GM19397 (cell line): Measurements from ENCODE around the gene IL17RE.

Source experiments
- ATAC-seq: cut with Tn5 transposase; IDR thresholded peaks from one replicate; pipeline ENCODE4 v1.9.1; 2021; ENCODE audit warnings: mild to moderate bottlenecking, moderate library complexity; ENCODE audit not compliant: unreplicated experiment

Gene IL17RE

GRCh38 chr3:9951598-9951961, 48.9 kb downstream of the IL17RE start:
- ATAC-seq: no peak

GRCh38 chr3:9951962-9952805, 49.5 kb downstream of the IL17RE start, which contains the start of gene PRRT3:
Gene PRRT3 (minus strand): TSS chr3:9952408. CDS start chr3:9950115, 2,293 bp downstream.
- peak; percentile 57 for ATAC-seq

GRCh38 chr3:9955067-9955502, 52.4 kb downstream of the IL17RE start:
- ATAC-seq: no peak

- ATAC-seq: no peak
Observed at GRCh38 chr3:9955611-9956352, 53.1 kb downstream of the IL17RE start.

GRCh38 chr3:9957214-9957613, 54.6 kb downstream of the IL17RE start:
- ATAC-seq: no peak

- ATAC-seq: no peak
Observed at GRCh38 chr3:9965200-9965875, 62.7 kb downstream of the IL17RE start.
